Adrenal gland (tissue), 5 donors: Measurements from ENCODE around the gene KRT71.

Source experiments
- CTCF ChIP-seq, 6 experiments: fragments of 450-650 bp in 4 of 6; fragments of 200-600 bp in 2 of 6; sonication (generic) in 1 of 6; IDR thresholded peaks; 1 replicate in 5 of 6; 2 replicates in 1 of 6; pipeline versions ENCODE4 v1.5.1 to v1.8.0; 2016 to 2021; ENCODE audit warnings: antibody characterized with exemption in 6 of 6, mild to moderate bottlenecking in 2 of 6, moderate library complexity in 1 of 6
- POLR2A ChIP-seq, 2 donors: fragments of 450-650 bp; IDR thresholded peaks; one replicate each; pipeline ENCODE4 v1.6.1; 2017; ENCODE audit warnings: antibody characterized with exemption in 2 of 2, mild to moderate bottlenecking in 2 of 2, moderate library complexity in 1 of 2
- donor health status: DM: no; HTN: no; CAD: no.

- TF ChIP-seq CTCF (IDR thresholded peaks at IDR 0.05) (no peak), POLR2A (IDR thresholded peaks at IDR 0.05) (no peak)
These were observed 890 bp downstream of the KRT71 start for GRCh38 chr12:52552055-52552454.
